ENCODE results near the gene TOP3B.

Gene TOP3B

DNA sequence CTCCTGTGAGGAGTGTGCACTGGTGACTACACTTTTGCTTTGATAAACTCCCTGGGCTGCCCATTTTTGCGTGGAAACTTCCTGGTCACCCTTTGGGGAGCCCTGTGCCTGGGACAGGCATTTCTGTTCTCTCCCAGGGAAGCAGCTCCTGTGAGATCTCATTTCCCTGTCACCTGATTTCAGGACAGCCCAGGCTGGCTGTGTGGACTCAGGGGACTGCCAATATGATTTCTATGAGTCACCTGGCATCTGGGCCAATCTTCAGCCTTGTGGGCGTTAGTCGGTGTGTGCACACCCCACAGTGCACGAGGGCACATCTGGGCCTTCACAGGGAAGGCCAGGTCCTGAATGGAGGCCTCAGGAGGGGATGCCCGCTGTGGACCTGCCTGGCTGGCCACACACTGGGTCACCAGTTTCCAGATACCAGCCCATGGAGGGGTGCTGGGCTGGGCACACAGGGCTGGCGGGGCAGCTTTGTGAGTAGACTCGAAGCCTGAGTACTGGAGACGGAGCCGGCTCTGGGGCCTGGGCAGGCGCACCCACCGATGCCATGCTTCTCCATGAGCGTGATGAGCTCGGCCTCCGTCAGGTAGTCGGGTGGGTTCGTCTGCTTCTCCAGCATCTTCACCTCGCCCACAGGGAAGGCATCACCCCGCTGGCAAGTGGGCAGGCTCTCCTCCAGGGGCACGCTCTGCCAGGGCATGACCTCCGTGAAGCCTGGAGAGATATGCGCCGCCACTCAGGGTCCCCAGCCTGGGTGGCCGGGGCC, 20.5 kb downstream of the TOP3B start:
- DNase-seq (ENCODE audit: low spot score): no peak

DNA sequence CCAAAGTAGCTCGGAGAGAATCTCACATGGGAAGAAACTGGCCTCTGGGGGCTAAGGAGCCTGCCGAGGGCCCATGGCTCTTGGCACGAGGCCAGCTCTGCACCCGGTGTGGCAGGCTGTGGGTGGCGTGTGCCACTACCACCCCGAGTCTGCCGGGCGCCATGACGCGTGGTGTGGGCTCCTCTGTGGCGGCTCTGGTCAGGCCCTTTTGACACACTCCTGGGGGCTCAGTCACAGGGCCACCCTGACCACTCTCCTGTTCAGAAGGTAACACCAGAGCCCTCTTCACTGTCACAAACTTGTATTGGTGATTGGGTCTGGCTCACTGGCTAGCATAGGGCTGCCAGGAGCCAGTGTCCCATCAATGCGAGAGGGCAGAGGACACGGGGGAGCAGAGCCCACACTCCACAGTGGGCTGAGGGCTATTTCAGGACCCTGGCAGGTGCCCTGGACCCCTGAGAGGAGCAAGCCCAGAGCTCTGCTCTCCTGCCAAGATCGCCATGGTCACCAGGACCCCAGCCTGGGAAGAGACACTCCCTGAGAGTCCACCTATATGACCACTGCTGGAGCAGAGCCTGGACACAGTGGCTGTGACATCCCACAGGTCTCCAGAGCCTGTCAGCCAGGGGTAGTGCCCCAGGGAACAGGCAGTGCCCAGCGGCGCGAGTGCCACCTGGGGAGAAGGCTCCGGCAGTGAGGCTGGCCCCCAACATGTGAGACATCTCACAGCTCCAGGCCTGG, 21.3 kb downstream of the TOP3B start:
- DNase-seq (ENCODE audit: low spot score): no peak

DNA sequence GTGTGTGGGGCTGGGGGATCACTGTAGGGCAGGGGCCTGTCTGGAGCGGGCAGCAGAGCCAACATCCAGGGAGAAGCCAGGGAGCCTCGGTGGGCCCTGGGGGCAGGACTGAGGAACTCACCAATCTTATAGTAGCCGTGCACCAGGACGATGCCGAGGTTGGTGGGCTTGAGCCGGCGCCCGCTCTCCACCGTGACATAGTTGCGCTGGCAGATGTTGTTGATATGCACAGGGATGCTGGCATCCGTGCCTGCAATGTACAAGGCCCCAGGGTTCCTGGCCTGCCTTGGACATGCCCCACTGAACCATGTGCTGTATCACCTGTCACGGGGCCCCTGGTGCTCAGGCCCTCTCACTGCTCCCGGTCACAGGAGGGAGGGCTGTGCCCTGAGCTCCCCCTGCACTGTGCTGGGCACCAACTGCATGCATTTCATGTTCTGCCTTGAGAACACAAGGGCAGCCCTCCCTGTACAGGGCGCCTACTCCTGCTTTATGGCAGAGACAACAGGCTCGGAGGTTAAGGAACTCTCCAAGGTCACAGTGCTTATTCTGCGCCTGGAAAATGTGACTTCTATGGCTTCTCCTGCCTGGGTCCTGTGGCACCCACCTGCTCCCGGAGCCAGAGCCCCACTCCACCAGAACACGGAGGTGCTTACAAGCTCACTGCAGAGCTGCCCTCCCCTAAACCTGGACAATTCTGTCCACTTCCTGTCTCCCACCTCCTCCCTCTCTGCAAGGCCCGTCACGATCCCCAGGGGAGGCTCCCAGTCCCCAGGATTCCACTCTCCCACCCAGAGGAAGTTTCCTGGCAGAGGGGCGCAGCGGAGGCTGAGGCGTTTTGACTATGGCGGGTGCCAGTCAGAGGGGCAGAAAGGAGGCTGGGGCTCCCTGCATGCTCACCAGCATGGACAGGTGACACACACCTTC, 22.1 kb downstream of the TOP3B start:
- no peak for DNase-seq (ENCODE audit: low spot score)

DNA sequence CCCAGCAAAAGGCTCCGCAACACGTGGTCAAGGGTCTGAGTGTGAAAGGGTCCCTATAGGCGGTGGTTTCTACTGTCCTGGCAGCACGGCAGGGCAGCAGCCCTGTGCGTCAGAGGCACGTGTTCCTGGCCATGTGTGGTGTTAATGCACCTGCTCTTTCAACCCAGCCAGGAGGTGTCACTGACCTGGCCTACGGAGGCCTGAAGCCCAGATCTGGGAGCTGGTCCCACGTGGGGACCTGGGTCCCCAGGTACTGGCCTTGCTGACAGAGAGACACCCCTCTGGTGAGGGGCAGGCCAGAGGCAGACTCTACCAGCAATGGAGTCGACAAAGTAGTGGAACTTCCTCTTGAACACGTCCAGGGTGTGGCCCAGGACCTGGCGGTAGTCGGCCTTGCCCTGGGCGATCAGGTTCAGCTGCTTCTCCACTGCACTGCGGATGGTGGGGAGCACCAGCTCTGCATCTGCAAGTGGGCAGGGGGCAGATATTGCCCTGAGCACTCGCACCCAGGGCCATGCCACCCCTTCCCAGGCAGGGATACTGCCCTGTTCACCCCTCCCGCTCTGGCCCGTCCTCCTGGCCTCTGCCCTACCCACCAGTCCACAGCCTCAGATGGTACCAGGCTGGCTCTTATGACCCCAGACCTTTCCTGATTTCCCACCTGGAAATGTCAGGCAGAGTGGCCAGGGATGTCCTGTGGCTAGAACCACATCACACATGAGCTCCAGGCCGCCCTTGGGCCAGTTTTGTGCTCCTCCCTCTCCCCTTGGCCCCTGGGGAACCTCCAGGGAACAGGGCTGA, 23.1 kb downstream of the TOP3B start:
- DNase-seq (ENCODE audit: low spot score): no peak

DNA sequence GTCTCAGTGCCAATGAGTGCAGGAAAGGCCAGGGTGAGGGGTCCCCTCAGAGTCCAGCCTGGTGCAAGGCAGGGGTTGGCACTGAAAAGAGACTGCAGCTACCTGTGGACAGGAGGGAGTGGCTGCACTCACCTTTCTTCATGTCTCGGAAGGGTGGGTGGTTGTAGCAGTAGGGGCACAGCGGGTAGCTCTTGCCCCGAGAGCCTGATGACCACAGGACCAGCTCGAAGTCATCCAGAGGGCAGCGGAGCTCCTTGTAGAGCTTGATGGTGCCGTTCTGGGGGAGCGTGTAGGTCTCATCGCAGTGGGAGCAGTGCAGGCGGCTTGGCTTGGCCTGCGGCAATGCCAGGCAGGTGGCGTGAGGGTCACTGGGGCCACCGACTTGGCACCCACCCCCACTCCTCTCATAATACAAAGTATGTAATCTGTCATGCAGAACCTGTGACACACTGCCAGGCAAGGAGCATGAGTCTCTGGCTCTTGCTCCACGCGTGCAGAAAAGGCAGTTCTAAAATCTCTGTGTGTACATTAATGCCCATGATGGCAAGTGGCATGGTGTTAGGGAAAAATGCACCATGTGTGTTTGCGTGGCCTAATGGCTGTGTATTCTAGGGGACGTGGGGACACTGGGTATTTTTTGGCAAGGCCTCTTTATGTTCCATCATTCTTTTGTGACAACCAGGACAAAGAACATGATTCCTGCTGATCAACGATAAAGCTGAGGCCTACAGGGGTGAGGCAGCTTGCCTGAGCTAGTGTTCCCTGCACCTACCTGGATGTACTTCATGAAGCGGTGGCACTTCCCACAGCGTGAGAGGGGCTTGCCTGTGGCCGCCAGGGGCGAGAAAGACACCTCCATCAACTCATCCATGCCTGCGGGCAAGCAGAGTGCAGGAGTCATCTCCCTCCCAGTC, 24.0 kb downstream of the TOP3B start:
- DNase-seq (ENCODE audit: low spot score): no peak

DNA sequence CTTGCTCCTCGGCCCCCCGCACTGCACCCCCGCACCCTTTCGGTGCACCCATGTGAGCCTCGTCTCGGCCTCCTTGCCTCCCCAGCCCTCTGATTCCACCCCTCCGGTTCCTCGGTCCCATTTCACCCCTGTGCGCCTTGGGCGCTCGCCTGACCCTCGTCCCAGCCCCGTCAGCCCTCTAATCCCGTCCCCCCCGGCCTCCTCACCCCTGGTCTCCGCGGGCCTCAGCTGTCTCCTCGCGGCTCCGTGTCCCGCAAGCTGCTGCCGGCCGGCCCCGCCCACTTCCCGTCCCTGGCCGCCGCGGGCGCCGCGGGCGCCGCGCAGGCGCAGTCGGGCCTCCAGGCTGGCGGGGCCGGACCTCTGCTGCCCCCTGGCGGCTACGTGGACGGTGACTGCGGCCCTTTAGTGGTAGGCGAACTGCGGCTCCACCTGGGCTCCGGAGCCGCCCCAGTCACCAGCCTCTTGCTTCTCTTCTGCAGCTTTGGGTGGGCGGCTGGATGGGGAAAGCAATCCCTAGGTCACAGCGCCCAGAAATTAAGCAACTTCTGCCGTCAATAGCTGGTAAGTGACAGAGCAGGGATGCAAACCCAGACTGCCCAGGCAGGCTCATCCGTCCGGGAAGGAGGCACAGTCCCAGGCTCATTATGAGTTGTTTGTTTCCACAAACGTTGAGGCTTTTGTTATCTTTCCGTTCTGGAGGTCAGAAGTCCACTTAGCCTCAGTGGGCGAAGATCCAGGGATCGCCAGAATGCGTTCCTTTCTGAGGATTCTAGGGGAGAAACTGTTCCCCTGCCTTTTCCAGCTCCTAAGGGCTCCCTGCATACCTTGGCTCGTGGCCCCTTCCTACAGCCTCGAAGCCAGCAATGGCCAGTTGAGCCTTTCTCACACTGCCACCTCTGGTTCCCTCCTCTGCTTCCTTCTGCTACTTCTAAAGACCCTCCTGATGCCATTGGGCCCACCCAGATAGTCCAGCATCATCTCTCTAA, 29.7 kb downstream of the TOP3B start, which contains the start of gene PPM1F:
PPM1F (minus strand) TSS at position 263 of the 986 bp plus-strand sequence. CDS start 6,800 bp downstream, outside the sequence.
- peak; percentile 88 for DNase-seq (ENCODE audit: low spot score)

DNA sequence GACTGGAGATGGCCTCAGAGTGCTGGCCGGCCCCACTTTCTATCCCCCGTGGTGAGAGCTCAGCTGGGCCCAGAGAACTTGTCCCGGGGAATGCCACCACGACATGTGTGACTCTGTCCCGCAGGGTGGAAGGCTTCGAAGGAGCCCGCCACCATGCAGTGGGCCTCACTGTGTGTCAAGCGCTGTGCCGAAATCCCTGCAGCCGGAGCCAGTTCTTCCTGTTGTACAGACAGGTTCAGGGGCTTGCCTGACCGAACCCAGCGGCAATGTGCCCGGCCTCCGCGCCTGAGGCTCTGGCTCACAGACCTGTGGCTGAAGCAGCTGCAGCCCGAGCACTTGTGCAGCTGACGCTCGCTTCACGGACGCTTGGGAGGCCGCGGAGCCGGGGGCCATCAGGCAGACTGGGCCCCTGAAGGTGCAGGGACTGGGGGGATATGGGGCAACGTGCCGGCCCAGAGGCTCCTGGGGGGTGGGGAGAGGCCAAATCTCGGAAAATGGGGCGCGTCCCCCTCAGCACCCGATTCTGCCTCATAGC, 30.6 kb downstream of the TOP3B start:
- peak; percentile 59 for DNase-seq (ENCODE audit: low spot score)

DNA sequence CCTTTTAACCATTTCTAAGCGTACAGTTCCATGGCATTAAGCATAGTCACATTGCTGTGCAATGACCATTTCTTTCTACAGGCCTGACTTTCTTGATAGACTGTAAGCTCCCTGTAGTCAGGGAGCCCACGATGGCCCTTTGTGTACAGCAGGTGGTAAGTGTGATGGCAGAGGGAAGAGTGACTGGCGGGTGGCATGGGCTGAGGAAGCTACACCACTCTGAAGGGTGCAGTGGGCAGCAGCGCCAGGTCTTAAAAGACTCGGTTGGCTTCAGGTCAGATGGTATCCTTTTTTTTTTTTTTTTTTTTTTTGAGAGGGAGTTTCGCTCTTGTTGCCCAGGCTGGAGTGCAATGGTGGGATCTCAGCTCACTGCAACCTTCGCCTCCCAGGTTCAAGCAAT, 31.5 kb downstream of the TOP3B start:
- no peak for DNase-seq (ENCODE audit: low spot score)

DNA sequence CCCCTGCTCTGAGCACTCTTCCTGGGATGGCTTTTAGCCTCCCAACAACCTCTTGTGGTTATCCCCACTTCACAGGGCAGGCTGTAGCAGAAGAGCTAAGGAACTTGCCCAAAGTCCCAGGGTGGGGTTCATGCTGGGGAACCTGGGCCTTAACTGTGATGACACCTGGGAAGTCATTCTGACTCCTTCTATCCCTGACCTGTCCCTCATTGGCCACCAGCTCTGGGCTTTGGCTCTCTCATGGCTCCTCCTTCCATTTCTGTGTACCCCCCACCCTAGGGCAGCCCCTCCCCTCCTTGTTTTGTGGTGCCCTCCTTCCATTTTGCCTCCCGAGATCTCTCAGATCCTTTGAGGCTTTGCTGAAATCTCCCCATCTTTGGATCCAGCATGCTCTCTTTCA, 32.6 kb downstream of the TOP3B start:
- DNase-seq (ENCODE audit: low spot score): no peak

DNA sequence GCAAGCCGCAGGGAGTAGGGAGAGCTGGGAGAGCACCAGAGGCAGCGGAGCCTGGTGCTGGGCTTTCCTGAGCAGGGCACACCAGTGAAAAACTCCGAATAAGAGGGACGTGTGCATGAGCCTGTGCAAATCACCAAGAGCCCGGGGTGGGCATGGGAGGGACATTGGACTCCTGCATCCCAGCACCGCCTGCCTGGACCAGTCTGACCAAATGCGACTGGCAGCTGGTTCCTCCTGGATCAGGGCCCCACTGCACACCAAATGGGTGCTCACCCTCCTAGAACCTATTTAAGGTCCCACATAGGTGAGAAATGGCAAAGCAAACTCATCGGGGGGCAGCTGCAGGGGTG, 33.0 kb downstream of the TOP3B start:
- no peak for DNase-seq (ENCODE audit: low spot score)

DNA sequence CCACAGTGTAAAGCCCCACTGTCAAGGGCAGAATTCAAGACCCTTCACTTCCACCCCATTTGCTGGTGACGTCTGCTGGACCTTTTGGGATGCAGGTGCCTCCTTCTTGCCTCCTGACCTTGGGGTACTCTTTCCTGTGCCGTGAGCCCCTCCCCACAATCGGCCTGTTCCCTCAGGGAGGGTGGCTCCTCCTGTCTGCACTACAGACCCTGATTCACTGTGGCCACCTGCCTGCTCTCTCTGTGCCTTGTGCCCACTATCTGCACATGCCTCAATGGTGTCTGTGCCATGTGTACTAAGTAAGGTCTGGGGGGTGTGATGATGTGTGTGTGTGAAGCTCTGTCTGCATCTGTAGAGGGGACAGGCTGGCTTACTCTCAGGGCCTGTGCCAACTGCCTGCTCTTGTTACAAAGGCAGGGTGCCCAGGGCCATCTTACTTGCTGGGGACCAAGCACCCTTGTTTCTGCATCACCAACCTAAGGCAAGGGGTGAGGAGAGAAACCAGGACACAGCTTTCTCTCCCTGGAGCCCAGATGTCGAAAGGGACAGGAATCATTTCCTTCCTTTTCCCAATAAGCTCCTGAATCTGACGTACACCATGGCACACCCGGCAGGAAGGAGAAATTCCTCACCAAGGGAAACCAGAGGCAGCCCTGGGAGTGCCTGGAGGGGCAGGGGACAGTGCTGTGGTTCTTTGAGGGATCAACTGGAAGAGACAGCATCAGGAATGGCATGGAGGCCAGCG, 33.6 kb downstream of the TOP3B start:
- DNase-seq (ENCODE audit: low spot score): no peak

DNA sequence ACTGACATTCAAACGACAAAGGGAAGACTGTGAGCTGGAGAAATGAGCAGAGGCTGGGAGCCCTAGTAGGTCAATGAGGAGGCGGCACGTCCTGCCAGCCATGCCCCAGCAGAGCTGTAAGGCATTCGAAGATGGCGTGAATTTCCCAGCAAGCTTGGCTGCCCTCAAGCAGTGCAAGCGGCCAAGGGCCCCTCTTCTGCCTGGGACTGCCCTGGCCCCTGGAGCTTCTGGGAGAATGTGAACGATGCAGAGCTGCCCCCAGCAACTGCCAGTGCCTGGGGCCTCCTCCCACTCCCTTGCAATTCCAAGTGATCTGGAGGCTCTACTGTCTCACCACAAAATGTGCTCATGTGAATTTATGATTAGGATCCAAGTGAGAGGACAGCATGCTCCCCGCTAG, 34.2 kb downstream of the TOP3B start:
- DNase-seq (ENCODE audit: low spot score): no peak

DNA sequence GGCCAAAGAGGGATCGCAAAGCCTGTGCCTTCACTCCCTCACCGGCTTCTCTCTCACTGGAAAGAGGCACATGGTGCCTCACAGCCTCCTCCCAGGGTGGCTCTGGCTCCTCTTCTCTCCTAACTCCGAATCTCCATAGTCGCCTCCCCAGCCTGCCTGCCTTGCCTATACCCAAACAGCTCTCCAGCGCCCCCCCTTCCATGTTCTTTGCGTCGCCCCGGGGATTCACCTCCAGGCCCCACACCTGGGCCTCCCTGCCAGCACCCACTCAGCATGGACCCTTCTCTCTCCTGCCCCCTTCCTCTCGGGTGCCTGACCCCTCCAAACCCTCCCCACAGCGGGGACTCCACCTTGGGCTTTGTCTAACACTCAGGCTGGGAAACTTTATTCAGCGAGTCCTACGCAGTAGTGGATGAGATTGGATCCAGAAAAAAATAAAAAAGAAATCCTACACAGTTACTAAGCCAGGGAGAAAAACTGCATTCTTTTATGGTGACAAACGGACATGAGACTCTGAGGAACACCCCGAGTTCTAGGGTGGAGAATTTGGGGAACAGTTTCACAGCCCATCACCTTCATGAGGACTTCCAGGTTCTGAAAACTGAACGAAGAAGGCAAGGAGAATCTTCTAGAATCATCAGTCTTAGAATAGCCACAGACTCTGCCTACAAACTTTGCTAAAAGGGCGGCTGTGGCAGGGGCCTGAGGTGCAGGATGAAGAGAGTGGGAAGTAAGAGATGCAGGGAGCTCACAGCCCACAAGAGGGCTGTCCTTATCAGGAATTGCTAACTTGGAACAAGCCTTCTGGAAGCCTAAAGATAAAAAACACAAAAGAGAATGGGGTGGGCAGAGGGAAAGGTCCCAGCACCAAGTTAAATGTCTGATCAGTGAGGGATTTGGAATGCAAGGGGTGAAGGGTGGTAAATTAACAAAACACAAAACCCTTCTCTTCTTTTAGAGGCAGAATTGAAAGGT, 35.3 kb downstream of the TOP3B start:
- DNase-seq (ENCODE audit: low spot score): no peak

DNA sequence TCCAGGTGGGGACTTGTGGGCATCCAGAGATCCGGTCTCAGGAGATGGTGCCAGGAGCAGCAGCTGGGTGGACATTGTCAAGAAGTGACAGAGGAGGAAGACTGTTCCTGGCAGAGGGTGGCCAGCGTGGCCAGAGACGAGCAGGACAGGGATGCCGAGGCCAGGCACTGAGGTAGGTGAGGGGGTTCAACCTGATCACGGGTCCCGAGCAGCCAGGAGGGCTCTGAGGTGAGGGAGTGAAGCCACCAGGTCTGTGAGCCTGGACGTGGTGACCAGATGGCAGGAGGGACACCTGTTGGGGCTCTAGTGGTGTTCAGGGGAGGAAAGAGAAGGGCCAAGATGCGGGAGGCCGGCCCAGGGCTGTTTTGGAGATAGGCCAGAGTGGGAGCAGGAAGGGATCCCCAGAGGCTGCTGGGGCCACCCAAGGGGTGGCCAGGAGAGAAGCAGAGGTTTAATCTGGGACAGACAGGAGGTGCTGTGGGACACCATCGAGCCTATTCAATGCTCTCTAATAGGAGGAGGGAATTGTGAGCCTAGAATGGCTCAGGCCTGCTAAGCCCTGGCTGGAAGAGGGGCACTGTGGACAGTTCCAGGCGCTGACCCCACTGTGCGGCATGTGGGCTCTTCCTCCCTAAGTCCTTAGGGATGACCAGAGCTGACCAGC, 36.2 kb downstream of the TOP3B start:
- DNase-seq (ENCODE audit: low spot score): no peak

DNA sequence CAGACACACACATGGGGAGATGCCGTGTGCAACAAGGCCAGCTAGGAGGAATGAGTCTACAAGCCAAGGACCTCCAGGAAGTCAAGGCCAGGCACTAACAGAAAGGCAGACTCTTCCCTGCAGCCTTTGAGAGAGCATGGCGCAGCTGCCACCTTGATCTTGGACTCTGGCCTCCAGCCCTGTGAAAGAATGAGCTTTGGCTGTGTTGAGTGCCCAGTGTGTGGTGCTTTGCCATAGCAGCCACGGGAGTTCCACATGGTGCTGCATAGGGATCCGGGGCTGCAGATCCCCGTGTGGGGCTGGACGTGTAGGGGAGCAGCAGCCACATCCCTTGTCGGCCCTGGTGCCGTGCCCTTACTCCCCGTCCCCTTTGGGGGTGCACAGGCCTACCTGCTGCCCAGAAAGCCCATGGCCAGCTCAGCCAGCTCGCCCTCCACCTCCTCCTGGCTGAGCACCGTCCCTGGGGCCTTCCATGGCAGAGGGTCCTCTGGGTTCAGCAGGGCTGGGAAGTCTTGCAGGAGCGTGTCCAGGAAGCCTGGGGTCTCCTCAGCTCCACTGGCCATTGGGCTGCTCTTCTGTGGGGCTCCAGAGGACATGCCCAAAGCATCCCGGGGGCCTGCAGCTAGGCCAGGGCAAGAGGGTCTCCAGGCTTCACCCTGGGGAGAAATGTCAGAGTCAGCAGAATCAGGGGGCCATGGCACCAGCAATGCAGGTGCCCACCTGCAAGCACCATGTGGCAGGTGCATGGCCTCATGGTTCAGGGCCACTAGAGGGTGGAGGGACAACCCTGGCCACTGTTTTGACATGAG, 36.9 kb downstream of the TOP3B start:
- no peak for DNase-seq (ENCODE audit: low spot score)

DNA sequence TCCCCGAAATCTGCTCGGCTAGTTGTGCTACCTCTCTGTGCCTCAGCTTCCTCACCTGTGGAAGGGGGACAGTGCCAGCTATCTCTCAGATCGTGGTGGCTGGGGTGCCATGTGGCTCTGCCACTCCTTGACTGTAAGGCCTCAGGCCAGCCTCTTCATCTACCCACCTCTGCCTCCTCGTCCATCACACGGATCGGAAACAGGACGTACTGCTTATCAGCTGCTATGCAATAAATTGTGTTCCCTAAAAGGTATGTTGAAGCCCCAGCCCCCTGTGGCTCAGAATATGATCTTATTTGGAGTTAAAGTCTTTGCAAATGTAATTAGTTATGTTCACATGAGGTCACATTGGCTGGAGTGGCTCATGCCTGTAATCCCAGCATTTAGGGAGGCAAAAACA, 37.7 kb downstream of the TOP3B start:
- no peak for DNase-seq (ENCODE audit: low spot score)
